ENCODE measurements around the gene SLC13A4. TPM values are rescaled to one million over a fixed set of nuclear protein-coding genes. Genes with fewer than 3 reads are reported as not detected.

SLC13A4 gene
- total RNA-seq, 3 donors from 2014 or later = 0.29 to 0.32 TPM; not detected in 1

DNA sequence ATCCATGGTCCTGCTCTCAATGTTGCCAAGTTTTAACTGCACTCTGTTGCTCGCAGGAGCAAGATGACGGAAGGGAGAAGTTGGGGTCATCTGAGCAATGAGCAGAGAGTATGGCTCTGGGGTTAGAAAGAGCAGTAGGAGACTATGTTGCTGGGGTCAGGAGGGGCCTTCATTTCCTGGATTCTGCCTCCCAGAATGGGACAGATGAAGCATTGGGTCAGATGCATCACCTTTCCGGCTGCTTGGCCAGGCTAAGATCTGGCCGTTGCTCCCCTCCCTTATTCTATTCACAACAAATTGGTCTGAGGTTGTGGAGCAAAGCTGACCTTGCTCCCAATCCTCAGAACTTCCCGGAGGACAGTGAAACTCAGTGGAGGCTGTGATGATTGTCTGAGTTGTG lies 43.3 kb downstream of the SLC13A4 start:
- Histone ChIP-seq H3K27me3 (no peaks in the 10 kb centered on the region), H3K9me3 (no peaks in the 10 kb centered on the region), H3K36me3 (no peaks in the 10 kb centered on the region), H3K4me3 (no peak overlapping the region), H3K27ac (no peak overlapping the region), H3K4me1 (peaks cover 0 to 8% of the 10 kb centered on the region in 2 donors)
- TF ChIP-seq POLR2A (IDR thresholded peaks at IDR 0.05) (no peak), POLR2AphosphoS5 (IDR thresholded peaks at IDR 0.05) (no peak)
- TF ChIP-seq, protein P1, sequence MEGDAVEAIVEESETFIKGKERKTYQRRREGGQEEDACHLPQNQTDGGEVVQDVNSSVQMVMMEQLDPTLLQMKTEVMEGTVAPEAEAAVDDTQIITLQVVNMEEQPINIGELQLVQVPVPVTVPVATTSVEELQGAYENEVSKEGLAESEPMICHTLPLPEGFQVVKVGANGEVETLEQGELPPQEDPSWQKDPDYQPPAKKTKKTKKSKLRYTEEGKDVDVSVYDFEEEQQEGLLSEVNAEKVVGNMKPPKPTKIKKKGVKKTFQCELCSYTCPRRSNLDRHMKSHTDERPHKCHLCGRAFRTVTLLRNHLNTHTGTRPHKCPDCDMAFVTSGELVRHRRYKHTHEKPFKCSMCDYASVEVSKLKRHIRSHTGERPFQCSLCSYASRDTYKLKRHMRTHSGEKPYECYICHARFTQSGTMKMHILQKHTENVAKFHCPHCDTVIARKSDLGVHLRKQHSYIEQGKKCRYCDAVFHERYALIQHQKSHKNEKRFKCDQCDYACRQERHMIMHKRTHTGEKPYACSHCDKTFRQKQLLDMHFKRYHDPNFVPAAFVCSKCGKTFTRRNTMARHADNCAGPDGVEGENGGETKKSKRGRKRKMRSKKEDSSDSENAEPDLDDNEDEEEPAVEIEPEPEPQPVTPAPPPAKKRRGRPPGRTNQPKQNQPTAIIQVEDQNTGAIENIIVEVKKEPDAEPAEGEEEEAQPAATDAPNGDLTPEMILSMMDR (IDR thresholded peaks at IDR 0.05) = no peak
- intact Hi-C loops (cut with DNase I; ENCODE audit: low total_unique reads) = no loop called here
- no peak for DNase-seq (ENCODE audit: low spot score in 2 of 2)

DNA sequence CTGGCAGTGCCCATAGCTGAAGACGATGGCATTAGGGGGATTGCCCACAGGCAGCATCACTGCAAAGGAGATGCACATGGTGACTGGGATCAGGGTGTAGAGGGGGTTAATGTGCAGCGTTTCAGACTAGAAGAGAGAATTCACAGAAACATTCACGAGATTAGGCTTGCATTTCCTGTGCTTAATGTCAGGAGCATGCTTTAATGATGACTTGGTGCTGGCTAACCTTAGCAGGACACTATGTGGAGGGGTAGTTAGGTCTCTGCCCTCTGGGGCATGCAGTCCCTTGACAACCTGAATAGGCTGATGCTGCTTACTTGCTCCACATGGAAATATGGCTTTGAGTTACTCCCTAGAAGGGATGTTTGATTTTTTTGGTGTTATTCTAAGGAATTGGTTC lies 43.9 kb downstream of the SLC13A4 start:
- TF ChIP-seq POLR2A (IDR thresholded peaks at IDR 0.05) (no peak), POLR2AphosphoS5 (IDR thresholded peaks at IDR 0.05) (no peak)
- TF ChIP-seq, protein P1 (IDR thresholded peaks at IDR 0.05) = no peak
- DNase-seq (ENCODE audit: low spot score in 2 of 2) = no peak
- H3K4me3 ChIP-seq = no peak overlapping the region
- peak overlapping the region; percentile 36 to 71 for H3K27ac ChIP-seq
- peaks cover 0 to 11% of the 10 kb centered on the region in 2 donors for H3K4me1 ChIP-seq
- H3K9me3 ChIP-seq = no peaks in the 10 kb centered on the region
- H3K27me3 ChIP-seq = no peaks in the 10 kb centered on the region
- intact Hi-C loops (cut with DNase I; ENCODE audit: low total_unique reads) = no loop called here
- H3K36me3 ChIP-seq = no peaks in the 10 kb centered on the region

DNA sequence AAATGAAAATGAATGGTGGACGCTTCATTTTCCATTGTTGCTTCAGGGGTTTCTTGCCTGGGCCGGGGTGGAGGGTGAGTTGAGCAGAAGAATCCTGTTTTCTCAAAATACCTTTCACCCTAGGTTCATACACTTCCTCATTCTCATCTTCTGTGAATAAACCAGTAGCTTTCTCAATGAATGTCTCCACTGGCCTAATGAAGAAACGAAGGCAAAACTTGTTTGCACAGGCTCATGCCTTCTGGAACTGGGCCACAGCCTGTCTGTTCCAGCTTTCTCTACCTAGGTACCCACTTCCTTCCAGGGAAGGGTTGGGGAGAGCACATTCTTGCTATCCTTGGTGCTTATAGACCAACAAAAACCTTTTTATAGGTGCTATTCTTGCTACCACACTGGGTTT lies 44.4 kb downstream of the SLC13A4 start:
- Histone ChIP-seq H3K9me3 (no peaks in the 10 kb centered on the region), H3K27ac (peak overlapping the region; percentile 36 to 71), H3K27me3 (no peaks in the 10 kb centered on the region), H3K4me1 (peaks cover 0 to 12% of the 10 kb centered on the region in 2 donors), H3K4me3 (no peak overlapping the region), H3K36me3 (no peaks in the 10 kb centered on the region)
- no peak for TF ChIP-seq POLR2AphosphoS5 (IDR thresholded peaks at IDR 0.05)
- intact Hi-C loops (cut with DNase I; ENCODE audit: low total_unique reads) = no loop called here
- DNase-seq (ENCODE audit: low spot score in 2 of 2) = peak in 1 of 2 donors; percentile 47

DNA sequence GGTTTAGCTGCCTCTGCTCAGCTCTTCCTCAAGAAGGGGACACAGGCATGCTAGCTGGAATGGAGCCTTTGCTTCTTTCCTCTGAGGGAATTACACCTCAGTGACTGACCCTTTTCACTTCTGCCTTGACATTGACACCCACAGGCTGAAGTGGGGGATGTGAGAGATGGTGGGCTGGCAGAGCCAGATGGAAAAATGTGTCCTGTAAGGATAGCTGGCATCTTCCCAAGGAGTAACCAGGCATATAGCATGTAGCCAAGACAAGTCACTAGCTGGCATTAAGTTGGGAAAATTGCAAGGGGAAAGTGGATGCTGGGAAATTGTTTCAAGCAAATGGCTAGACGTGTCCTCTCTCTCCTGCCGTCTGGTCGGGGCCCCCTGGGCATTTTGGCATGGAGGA lies 45.8 kb downstream of the SLC13A4 start:
- intact Hi-C loops (cut with DNase I; ENCODE audit: low total_unique reads) = no loop called here
- Histone ChIP-seq H3K4me3 (no peak overlapping the region), H3K27ac (peak overlapping the region; percentile 48 to 71), H3K9me3 (no peaks in the 10 kb centered on the region), H3K27me3 (no peaks in the 10 kb centered on the region), H3K4me1 (peaks cover 0 to 23% of the 10 kb centered on the region in 2 donors), H3K36me3 (no peaks in the 10 kb centered on the region)
- DNase-seq (ENCODE audit: low spot score in 2 of 2) = no peak
- TF ChIP-seq, protein P1 (IDR thresholded peaks at IDR 0.05) = no peak
- TF ChIP-seq POLR2AphosphoS5 (IDR thresholded peaks at IDR 0.05) (no peak), POLR2A (IDR thresholded peaks at IDR 0.05) (no peak)

DNA sequence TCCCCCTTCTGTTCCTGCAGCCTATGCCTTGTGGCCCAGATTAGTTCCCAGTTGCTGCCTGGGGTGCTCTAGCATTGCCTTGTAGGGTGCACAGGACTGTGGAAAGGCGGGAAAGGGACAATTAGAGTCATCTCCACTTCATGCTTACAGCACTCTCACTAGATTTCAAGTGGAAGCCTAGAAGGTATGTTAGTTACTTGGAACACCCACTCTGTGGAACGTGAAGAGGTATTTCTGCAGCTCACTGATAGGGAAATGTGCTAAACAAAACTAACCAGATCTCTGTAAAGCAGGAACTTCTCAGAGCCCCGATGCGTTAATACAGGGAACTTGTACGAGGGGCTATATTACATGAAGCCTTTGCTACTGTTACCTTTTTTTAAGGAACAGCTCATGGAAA lies 46.2 kb downstream of the SLC13A4 start:
- H3K4me1 ChIP-seq = peaks cover 0 to 23% of the 10 kb centered on the region in 2 donors
- H3K9me3 ChIP-seq = no peaks in the 10 kb centered on the region
- TF ChIP-seq POLR2AphosphoS5 (IDR thresholded peaks at IDR 0.05) (no peak), POLR2A (IDR thresholded peaks at IDR 0.05) (no peak)
- TF ChIP-seq, protein P1 (IDR thresholded peaks at IDR 0.05) = no peak
- H3K4me3 ChIP-seq = no peak overlapping the region
- no peak for DNase-seq (ENCODE audit: low spot score in 2 of 2)
- no peaks in the 10 kb centered on the region for H3K27me3 ChIP-seq
- H3K27ac ChIP-seq = peak overlapping the region; percentile 48 to 71
- intact Hi-C loops (cut with DNase I; ENCODE audit: low total_unique reads) = no loop called here
- no peaks in the 10 kb centered on the region for H3K36me3 ChIP-seq

Data from breast epithelium (tissue), 4 donors.